Sigmoid colon (tissue), 3 donors: ENCODE data around the gene PYGO1.

Source experiments
- POLR2A ChIP-seq, 2 donors: fragments of 450-650 bp; IDR thresholded peaks; one replicate each; pipeline ENCODE4 v1.6.1; 2016; ENCODE audit warnings: antibody characterized with exemption in 2 of 2, mild to moderate bottlenecking in 2 of 2, moderate library complexity in 2 of 2
- TF ChIP-seq, protein P1 (sequence below), 4 experiments: fragments of 450-650 bp in 3 of 4; fragments of 200-600 bp in 1 of 4; IDR thresholded peaks; one replicate each; pipeline ENCODE4 v1.5.1; 2016 to 2019; ENCODE audit warnings: antibody characterized with exemption in 4 of 4, mild to moderate bottlenecking in 3 of 4, moderate library complexity in 2 of 4

DNA sequence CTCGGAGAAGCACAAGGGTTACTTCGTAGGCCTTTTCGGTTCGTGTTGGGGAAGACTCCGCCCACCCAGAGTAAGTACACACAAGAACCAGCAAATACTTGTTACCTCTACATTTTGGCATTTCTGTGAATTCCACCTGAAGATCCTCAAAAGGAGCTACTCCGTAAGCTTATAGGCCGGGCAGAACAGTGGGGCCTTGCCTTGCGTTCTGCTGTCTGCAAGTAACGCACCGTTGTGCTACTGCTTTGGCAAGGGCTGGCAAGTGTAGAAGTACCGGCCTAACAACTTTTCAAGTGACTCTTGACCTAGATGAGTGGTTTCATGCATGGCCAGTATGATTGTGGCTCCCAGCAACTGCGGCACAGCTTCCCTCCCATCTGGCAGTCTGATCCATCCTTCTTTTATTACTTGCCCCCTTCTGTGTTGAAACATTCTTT, 73.7 kb downstream of the PYGO1 start:
- TF ChIP-seq POLR2A (IDR thresholded peaks at IDR 0.05), result no peak
- TF ChIP-seq, protein P1, sequence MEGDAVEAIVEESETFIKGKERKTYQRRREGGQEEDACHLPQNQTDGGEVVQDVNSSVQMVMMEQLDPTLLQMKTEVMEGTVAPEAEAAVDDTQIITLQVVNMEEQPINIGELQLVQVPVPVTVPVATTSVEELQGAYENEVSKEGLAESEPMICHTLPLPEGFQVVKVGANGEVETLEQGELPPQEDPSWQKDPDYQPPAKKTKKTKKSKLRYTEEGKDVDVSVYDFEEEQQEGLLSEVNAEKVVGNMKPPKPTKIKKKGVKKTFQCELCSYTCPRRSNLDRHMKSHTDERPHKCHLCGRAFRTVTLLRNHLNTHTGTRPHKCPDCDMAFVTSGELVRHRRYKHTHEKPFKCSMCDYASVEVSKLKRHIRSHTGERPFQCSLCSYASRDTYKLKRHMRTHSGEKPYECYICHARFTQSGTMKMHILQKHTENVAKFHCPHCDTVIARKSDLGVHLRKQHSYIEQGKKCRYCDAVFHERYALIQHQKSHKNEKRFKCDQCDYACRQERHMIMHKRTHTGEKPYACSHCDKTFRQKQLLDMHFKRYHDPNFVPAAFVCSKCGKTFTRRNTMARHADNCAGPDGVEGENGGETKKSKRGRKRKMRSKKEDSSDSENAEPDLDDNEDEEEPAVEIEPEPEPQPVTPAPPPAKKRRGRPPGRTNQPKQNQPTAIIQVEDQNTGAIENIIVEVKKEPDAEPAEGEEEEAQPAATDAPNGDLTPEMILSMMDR (IDR thresholded peaks at IDR 0.05), result no peak
